GM12878 (cell line): ENCODE results near the gene GFAP. TPM values are rescaled to one million over a fixed set of nuclear protein-coding genes. Genes with fewer than 3 reads are reported as not detected.
A peak's percentile ranks its signal among the peaks of the same experiment; 100 is the strongest.

Experiments
- ATAC-seq: fragments of 200-7000 bp; cut with Tn5 transposase; 3 replicates; pipeline ENCODE4 v1.9.1; 2020; ENCODE audit warnings: mild to moderate bottlenecking, moderate library complexity
- BruUV-seq: library from RNA; stranded (reverse); fragments of 400-500 nt; replicated peaks from 2 replicates; lab custom pipeline; 2021; lab: Mats Ljungman, UMichigan
- CTCF ChIA-PET: fragments of 300-600 bp; sonication (Branson Sonifier 250); formaldehyde crosslinking; extraction: SDS; loops from one replicate; lab custom pipeline; 2021; ENCODE audit warnings: inconsistent platforms; lab: Yijun Ruan, JAX
- POLR2A ChIA-PET: fragments of 350-600 bp; formaldehyde crosslinking; extraction: SDS; loops from one replicate; lab custom pipeline; 2021; ENCODE audit warnings: inconsistent platforms; lab: Charles Lee
- RAD21 ChIA-PET: fragments of 300-600 bp; sonication (Branson Sonifier 250); formaldehyde crosslinking; loops from one replicate; lab custom pipeline; 2023; ENCODE audit warnings: antibody characterized with exemption; ENCODE audit not compliant: unreplicated experiment; lab: Charles Lee
- SMC1A ChIA-PET: fragments of 300-600 bp; sonication (Branson Sonifier 250); formaldehyde crosslinking; loops from one replicate; lab custom pipeline; 2023; ENCODE audit not compliant: unreplicated experiment, uncharacterized antibody; lab: Charles Lee
- DNase-seq: peaks from one replicate; pipeline ENCODE4 v3.0.0-alpha.2; 2011; ENCODE audit warnings: low read depth, low spot score
- FAIRE-seq: peaks from 3 replicates; lab custom pipeline; 2011; peaks lifted over from hg19 to GRCh38; lab: Jason Lieb, UNC
- H2AFZ ChIP-seq: 2 replicates; pipeline ENCODE4 v1.6.0; 2011; ENCODE audit warnings: low read depth, low read length, control low read depth; ENCODE audit not compliant: control insufficient read depth
- H3K27ac ChIP-seq: 2 replicates; pipeline ENCODE4 v1.5.1; 2011; ENCODE audit warnings: control low read depth; ENCODE audit not compliant: control insufficient read depth, insufficient read depth
- H3K27me3 ChIP-seq, 2 experiments: replicated peaks in 1 of 2; 2 replicates each; pipeline versions ENCODE4 v1.6.0 to v1.6.1; 2011; ENCODE audit warnings: low read length in 1 of 2; ENCODE audit not compliant: control insufficient read depth in 2 of 2, insufficient read depth in 2 of 2
- H3K36me3 ChIP-seq, 2 experiments: 2 replicates each; pipeline ENCODE4 v1.5.1; 2011; ENCODE audit warnings: low read length in 1 of 2; ENCODE audit not compliant: control insufficient read depth in 2 of 2, insufficient read depth in 2 of 2
- H3K4me1 ChIP-seq: 2 replicates; pipeline ENCODE4 v1.6.1; 2011; ENCODE audit warnings: mild to moderate bottlenecking, low read length, moderate library complexity, mixed read lengths; ENCODE audit not compliant: control insufficient read depth, insufficient read depth
- H3K4me2 ChIP-seq: 2 replicates; pipeline ENCODE4 v1.6.0; 2011; ENCODE audit warnings: control low read depth; ENCODE audit not compliant: control insufficient read depth, insufficient read depth
- H3K4me3 ChIP-seq: fragments of 200-600 bp; sonication (generic); 2 replicates; pipeline ENCODE4 v1.5.1; 2016
- H3K79me2 ChIP-seq: 2 replicates; pipeline ENCODE4 v1.6.0; 2011; ENCODE audit warnings: low read length; ENCODE audit not compliant: control insufficient read depth, insufficient read depth
- H3K9ac ChIP-seq: 2 replicates; pipeline ENCODE4 v1.8.0; 2011; ENCODE audit warnings: low read length, control low read depth, mixed read lengths; ENCODE audit not compliant: control insufficient read depth, insufficient read depth
- H3K9me3 ChIP-seq: replicated peaks from 3 replicates; pipeline ENCODE4 v1.5.1; 2011; ENCODE audit warnings: mild to moderate bottlenecking, low read length; ENCODE audit not compliant: control insufficient read depth, insufficient read depth
- H4K20me1 ChIP-seq: 2 replicates; pipeline ENCODE4 v1.6.0; 2011; ENCODE audit not compliant: control insufficient read depth, insufficient read depth
- ATF7 ChIP-seq: fragments of 450-650 bp; IDR thresholded peaks from 2 replicates; pipeline ENCODE4 v1.6.1; 2016; ENCODE audit warnings: low read depth, mild to moderate bottlenecking
- CREM ChIP-seq: IDR thresholded peaks from 2 replicates; pipeline ENCODE4 v1.6.1; 2014; ENCODE audit warnings: antibody characterized with exemption, low read depth
- GABPA ChIP-seq: IDR thresholded peaks from 2 replicates; pipeline ENCODE4 v1.6.1; 2014; ENCODE audit warnings: antibody characterized with exemption, low read depth, mild to moderate bottlenecking, inconsistent platforms
- POLR2A ChIP-seq: IDR thresholded peaks from 2 replicates; pipeline ENCODE4 v1.6.1; 2011; ENCODE audit warnings: low read depth, mild to moderate bottlenecking, low read length
- SMARCA5 ChIP-seq: fragments of 450-650 bp; IDR thresholded peaks from 2 replicates; pipeline ENCODE4 v1.6.1; 2017; ENCODE audit warnings: mild to moderate bottlenecking
- ZNF274 ChIP-seq: IDR thresholded peaks from one replicate; pipeline ENCODE4 v1.8.0; 2011; ENCODE audit not compliant: insufficient read length, insufficient read depth
- WGBS: methylation state at CpG from one replicate; pipeline ENCODE4 v1.1.6; 2016; ENCODE audit warnings: low lambda C conversion rate; ENCODE audit not compliant: insufficient replicate concordance, insufficient coverage; ENCODE audit errors: missing lambda C conversion rate; 5-methylcytosine and 5-hydroxymethylcytosine counted together
- in situ Hi-C: fragments of 300-500 bp; cut with MboI; formaldehyde crosslinking; loops from 9 replicates; pipeline ENCODE4 v1.14.3; 2018; ENCODE audit warnings: mixed read lengths
- intact Hi-C: fragments of 100-400 bp; cut with micrococcal nuclease; formaldehyde crosslinking; loops from one replicate; pipeline ENCODE4 v1.14.2; 2022; ENCODE audit not compliant: unreplicated experiment
- polyA plus RNA-seq, 11 experiments: library from polyadenylated mRNA; depleted of rRNA in 4 of 11; unstranded in 6 of 11; stranded (reverse) in 5 of 11; fragments of >200 nt; fragmentation: Nextera tagmentation in 4 of 11; fragmentation: Illumina TruSeq in 1 of 11; extraction: Ambion mirVana in 4 of 11; extraction: Trizol in 1 of 11; gene quantifications; 1 replicate in 1 of 11; 2 replicates in 10 of 11; pipeline versions ENCODE4 v1.2.1 to v1.2.3, GENCODE V29; 2011 to 2016; ENCODE audit warnings: inconsistent platforms in 2 of 11, missing spikeins in 2 of 11, low read depth in 1 of 11
- total RNA-seq, 4 experiments: library from RNA; depleted of rRNA in 3 of 4; stranded (reverse); fragments of >200 nt in 3 of 4; fragmentation: Illumina TruSeq in 1 of 4; extraction: Trizol in 1 of 4; gene quantifications; 2 replicates each; pipeline versions ENCODE4 v1.2.1 to v1.2.3, GENCODE V29; 2013 to 2021
- TF ChIP-seq, protein P1 (sequence below): fragments of 450-650 bp; IDR thresholded peaks from 2 replicates; pipeline ENCODE4 v1.6.1; 2017; ENCODE audit warnings: mild to moderate bottlenecking, low read depth, inconsistent platforms; ENCODE audit not compliant: poor library complexity, severe bottlenecking
- TF ChIP-seq, protein P2 (sequence below): IDR thresholded peaks from 2 replicates; pipeline ENCODE4 v1.6.1; 2011; ENCODE audit warnings: low read depth, low read length, improper control_type of control experiment, borderline replicate concordance
- TF ChIP-seq, protein P3 (sequence below): fragments of 450-650 bp; formaldehyde crosslinking; IDR thresholded peaks from 2 replicates; pipeline ENCODE4 v1.4.0; 2022; ENCODE audit warnings: mild to moderate bottlenecking, moderate library complexity

The GFAP gene
- total and polyA plus RNA-seq, 10 of the 15 experiments (the other 5 are each of a cell fraction or from before 2014, with no cell fraction given) = 0.04 to 0.25 TPM; not detected in 8

DNA sequence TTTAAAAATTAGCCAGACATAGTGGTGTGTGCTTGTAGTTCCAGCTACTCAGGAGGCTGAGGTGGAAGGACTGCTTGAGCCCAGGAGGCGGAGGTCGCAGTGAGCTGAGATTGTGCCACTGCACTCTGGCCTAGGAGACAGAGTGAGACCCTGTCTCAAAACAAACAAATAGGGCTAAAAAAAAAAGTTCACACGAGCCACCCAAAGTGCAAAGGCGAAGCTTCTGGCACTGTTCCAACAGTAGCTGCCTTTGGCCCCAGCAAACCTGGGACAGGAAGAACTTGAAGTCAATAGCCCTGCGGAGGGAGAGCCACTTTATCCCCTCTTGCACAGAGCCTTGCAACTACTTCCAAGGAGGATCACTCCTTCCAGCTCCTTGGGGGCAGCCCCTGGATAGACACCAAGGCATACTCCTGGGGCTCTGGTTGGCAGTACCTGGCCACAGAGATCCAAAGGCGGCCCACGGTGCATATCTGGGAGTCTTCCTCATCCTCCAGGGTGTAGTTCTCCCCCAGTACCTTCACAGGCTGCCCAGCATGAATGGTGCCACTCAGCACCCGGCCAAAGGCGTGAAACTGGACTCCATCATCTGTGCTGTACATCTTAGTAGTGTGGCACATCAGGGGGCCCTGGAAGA, 52.9 kb downstream of the GFAP start:
- ChIA-PET SMC1A (interaction anchor here (0.7 to 4.4 kb wide), 2 partner anchors 88 to 157 kb away, joined by 4 to 19 read pairs; no protein-coding TSS in a partner anchor), POLR2A (interaction anchor here (0.6 kb wide), 1 partner anchor 23 kb away, joined by 4 read pairs; no protein-coding TSS in a partner anchor), CTCF (interaction anchor here (0.5 to 12.3 kb wide), 7 partner anchors 57 to 356 kb away, joined by 3 to 175 read pairs (median 3); partner anchors contain the start of gene ACBD4), RAD21 (interaction anchor here (2.7 kb wide), 1 partner anchor 87 kb away, joined by 6 read pairs; no protein-coding TSS in a partner anchor)
- H3K4me2 ChIP-seq = no peak overlapping the region
- WGBS = over 99% methylated on average over 9 of the region's 9 CpGs
- H3K9ac ChIP-seq = no peak overlapping the region
- no peaks in the 10 kb centered on the region for H3K4me1 ChIP-seq
- in situ Hi-C loops = loop anchor here (25.0 kb wide), 1 partner anchor 1650 kb away; the partner anchor contains the start of gene TMEM106A
- TF ChIP-seq, protein P1, sequence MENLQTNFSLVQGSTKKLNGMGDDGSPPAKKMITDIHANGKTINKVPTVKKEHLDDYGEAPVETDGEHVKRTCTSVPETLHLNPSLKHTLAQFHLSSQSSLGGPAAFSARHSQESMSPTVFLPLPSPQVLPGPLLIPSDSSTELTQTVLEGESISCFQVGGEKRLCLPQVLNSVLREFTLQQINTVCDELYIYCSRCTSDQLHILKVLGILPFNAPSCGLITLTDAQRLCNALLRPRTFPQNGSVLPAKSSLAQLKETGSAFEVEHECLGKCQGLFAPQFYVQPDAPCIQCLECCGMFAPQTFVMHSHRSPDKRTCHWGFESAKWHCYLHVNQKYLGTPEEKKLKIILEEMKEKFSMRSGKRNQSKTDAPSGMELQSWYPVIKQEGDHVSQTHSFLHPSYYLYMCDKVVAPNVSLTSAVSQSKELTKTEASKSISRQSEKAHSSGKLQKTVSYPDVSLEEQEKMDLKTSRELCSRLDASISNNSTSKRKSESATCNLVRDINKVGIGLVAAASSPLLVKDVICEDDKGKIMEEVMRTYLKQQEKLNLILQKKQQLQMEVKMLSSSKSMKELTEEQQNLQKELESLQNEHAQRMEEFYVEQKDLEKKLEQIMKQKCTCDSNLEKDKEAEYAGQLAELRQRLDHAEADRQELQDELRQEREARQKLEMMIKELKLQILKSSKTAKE = no peak
- no peak for FAIRE-seq
- ATAC-seq = no peak
- peaks cover 27 to 39% of the 10 kb centered on the region in 2 experiments for H3K36me3 ChIP-seq
- no peak overlapping the region for H2AFZ ChIP-seq
- no peaks in the 10 kb centered on the region for H3K79me2 ChIP-seq
- no peaks in the 10 kb centered on the region for H3K27me3 ChIP-seq
- no TSS peak for BruUV-seq
- H3K27ac ChIP-seq = no peak overlapping the region
- H3K9me3 ChIP-seq = no peaks in the 10 kb centered on the region
- H4K20me1 ChIP-seq = no peaks in the 10 kb centered on the region; the same call in 1 of the 2 replicates
- no peak for DNase-seq
- H3K4me3 ChIP-seq = no peak overlapping the region
- intact Hi-C loops = no loop called here

DNA sequence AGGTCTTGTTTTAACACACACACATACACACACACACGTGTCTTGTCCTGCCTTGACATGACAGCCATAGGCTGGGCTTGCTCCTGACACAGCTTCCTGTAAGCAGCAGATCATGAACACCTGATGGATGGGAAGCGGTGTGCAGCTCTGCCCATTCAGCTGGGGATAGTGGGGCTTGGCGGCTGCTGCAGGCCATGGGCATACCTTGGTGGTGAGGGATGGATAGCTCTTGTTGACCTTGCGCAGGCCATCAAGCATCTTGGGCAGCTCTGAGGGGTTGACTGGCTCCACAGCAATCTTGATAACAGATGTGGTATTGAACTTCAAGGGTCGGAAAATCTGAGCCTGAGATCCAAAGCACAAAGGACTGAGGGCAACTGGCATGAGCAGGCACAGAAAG, 55.6 kb downstream of the GFAP start:
- intact Hi-C loops = no loop called here

More for the DNA sequence above, 55.6 kb downstream of the GFAP start:
- no peak overlapping the region for H2AFZ ChIP-seq
- no peaks in the 10 kb centered on the region for H3K4me1 ChIP-seq
- POLR2A ChIA-PET = no interaction called here
- no peak overlapping the region for H3K4me3 ChIP-seq
- no peaks in the 10 kb centered on the region for H3K9me3 ChIP-seq
- RAD21 ChIA-PET = no interaction called here
- DNase-seq = no peak
- TF ChIP-seq POLR2A (0 out of 2 replicates have a peak, but pooled peaks have one; percentile 17), CREM (no peak), SMARCA5 (no peak), GABPA (no peak), ATF7 (no peak), ZNF274 (no peak)
- TF ChIP-seq, protein P2, sequence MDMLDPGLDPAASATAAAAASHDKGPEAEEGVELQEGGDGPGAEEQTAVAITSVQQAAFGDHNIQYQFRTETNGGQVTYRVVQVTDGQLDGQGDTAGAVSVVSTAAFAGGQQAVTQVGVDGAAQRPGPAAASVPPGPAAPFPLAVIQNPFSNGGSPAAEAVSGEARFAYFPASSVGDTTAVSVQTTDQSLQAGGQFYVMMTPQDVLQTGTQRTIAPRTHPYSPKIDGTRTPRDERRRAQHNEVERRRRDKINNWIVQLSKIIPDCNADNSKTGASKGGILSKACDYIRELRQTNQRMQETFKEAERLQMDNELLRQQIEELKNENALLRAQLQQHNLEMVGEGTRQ = no peak
- TF ChIP-seq, protein P3, sequence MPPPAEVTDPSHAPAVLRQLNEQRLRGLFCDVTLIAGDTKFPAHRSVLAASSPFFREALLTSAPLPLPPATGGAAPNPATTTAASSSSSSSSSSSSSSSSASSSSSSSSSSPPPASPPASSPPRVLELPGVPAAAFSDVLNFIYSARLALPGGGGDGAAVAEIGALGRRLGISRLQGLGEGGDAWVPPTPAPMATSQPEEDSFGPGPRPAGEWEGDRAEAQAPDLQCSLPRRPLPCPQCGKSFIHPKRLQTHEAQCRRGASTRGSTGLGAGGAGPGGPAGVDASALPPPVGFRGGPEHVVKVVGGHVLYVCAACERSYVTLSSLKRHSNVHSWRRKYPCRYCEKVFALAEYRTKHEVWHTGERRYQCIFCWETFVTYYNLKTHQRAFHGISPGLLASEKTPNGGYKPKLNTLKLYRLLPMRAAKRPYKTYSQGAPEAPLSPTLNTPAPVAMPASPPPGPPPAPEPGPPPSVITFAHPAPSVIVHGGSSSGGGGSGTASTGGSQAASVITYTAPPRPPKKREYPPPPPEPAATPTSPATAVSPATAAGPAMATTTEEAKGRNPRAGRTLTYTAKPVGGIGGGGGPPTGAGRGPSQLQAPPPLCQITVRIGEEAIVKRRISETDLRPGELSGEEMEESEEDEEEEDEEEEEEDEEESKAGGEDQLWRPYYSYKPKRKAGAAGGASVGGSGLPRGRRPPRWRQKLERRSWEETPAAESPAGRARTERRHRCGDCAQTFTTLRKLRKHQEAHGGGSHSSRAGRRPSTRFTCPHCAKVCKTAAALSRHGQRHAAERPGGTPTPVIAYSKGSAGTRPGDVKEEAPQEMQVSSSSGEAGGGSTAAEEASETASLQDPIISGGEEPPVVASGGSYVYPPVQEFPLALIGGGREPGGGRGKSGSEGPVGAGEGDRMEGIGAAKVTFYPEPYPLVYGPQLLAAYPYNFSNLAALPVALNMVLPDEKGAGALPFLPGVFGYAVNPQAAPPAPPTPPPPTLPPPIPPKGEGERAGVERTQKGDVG (CRISPR knock-in tag) = no peak
- in situ Hi-C loops = loop anchor here (25.0 kb wide), 1 partner anchor 1647 kb away; the partner anchor contains the start of gene TMEM106A
- H3K9ac ChIP-seq = no peak overlapping the region
- BruUV-seq = no TSS peak
- H3K27me3 ChIP-seq = no peaks in the 10 kb centered on the region
- no peak for ATAC-seq
- 84% methylated on average over 5 of the region's 5 CpGs for WGBS
- FAIRE-seq = no peak
- no peak overlapping the region for H3K4me2 ChIP-seq
- H3K79me2 ChIP-seq = no peaks in the 10 kb centered on the region
- CTCF ChIA-PET = interaction anchor here (0.6 to 12.3 kb wide), 2 partner anchors 80 to 345 kb away, joined by 3 to 175 read pairs; no protein-coding TSS in a partner anchor
- H4K20me1 ChIP-seq = no peaks in the 10 kb centered on the region; the same call in 1 of the 2 replicates
- H3K36me3 ChIP-seq = peaks cover 29 to 46% of the 10 kb centered on the region in 2 experiments
- SMC1A ChIA-PET = interaction anchor here (1.5 kb wide), 1 partner anchor 19 kb away, joined by 3 read pairs; no protein-coding TSS in a partner anchor
- no peak overlapping the region for H3K27ac ChIP-seq
